Osteocyte (in vitro differentiated cells): ENCODE measurements around the gene SLC17A9. TPM values are rescaled to one million over a fixed set of nuclear protein-coding genes. Genes with fewer than 3 reads are reported as not detected.

ENCODE experiments used
- DNase-seq: peaks from one replicate; pipeline ENCODE4 v3.0.0; 2021; ENCODE audit warnings: mixed read lengths; ENCODE audit not compliant: unreplicated experiment; ENCODE audit errors: extremely low spot score
- H3K27ac Mint-ChIP-seq: one replicate; pipeline ENCODE4 v1.8.0; 2021; ENCODE audit warnings: mild to moderate bottlenecking, mixed read lengths; ENCODE audit not compliant: unreplicated experiment
- H3K27me3 Mint-ChIP-seq: one replicate; pipeline ENCODE4 v1.8.0; 2021; ENCODE audit warnings: mixed read lengths; ENCODE audit not compliant: unreplicated experiment
- H3K36me3 Mint-ChIP-seq: one replicate; pipeline ENCODE4 v1.8.0; 2021; ENCODE audit warnings: mixed read lengths; ENCODE audit not compliant: unreplicated experiment
- H3K4me1 Mint-ChIP-seq: one replicate; pipeline ENCODE4 v1.8.0; 2021; ENCODE audit warnings: mixed read lengths; ENCODE audit not compliant: unreplicated experiment
- H3K4me3 Mint-ChIP-seq: one replicate; pipeline ENCODE4 v1.8.0; 2021; ENCODE audit warnings: mild to moderate bottlenecking, moderate library complexity, mixed read lengths; ENCODE audit not compliant: unreplicated experiment
- H3K9me3 Mint-ChIP-seq: one replicate; pipeline ENCODE4 v1.8.0; 2021; ENCODE audit warnings: mixed read lengths; ENCODE audit not compliant: unreplicated experiment
- CTCF ChIP-seq: fragments of 200-600 bp; sonication (generic); IDR thresholded peaks from 2 replicates; pipeline ENCODE4 v1.5.0; 2021; ENCODE audit warnings: antibody characterized with exemption, mild to moderate bottlenecking, moderate library complexity
- total RNA-seq: library from RNA; stranded (reverse); gene quantifications from 2 replicates; pipeline ENCODE4 v1.2.1, GENCODE V29; 2021

SLC17A9 gene
- total RNA-seq, 1 donor from 2014 or later, result not detected

GRCh38 chr20:62935968-62936585 lies 16.4 kb upstream of the SLC17A9 start:
- no peaks in the 10 kb centered on the region for H3K27me3 Mint-ChIP-seq
- no peak for DNase-seq
- H3K9me3 Mint-ChIP-seq, result no peaks in the 10 kb centered on the region
- no peak overlapping the region for H3K4me3 Mint-ChIP-seq
- no peaks in the 10 kb centered on the region for H3K36me3 Mint-ChIP-seq
- TF ChIP-seq CTCF, result no peak
- peaks cover 25% of the 10 kb centered on the region for H3K4me1 Mint-ChIP-seq
- peak overlapping the region; percentile 96 for H3K27ac Mint-ChIP-seq

GRCh38 chr20:62937268-62938104 lies 15.0 kb upstream of the SLC17A9 start:
- peaks cover 27% of the 10 kb centered on the region for H3K4me1 Mint-ChIP-seq
- H3K9me3 Mint-ChIP-seq, result no peaks in the 10 kb centered on the region
- no peak overlapping the region for H3K4me3 Mint-ChIP-seq
- TF ChIP-seq CTCF, result no peak
- peak overlapping the region; percentile 96 for H3K27ac Mint-ChIP-seq
- peaks cover 7% of the 10 kb centered on the region for H3K36me3 Mint-ChIP-seq
- DNase-seq, result peak; percentile 99
- no peaks in the 10 kb centered on the region for H3K27me3 Mint-ChIP-seq

- Mint-ChIP-seq H3K27me3 (no peaks in the 10 kb centered on the region), H3K9me3 (no peaks in the 10 kb centered on the region), H3K4me1 (peaks cover 27% of the 10 kb centered on the region), H3K36me3 (peaks cover 7% of the 10 kb centered on the region), H3K27ac (peak within 1 kb of the TSS; percentile 98), H3K4me3 (peak within 1 kb of the TSS; percentile 97)
- DNase-seq, result no peak
- TF ChIP-seq CTCF, result no peak
Observed at GRCh38 chr20:62938105-62938888, 14.2 kb upstream of the SLC17A9 start, which contains the start of gene GID8. Gene GID8, plus strand, starts transcription at chr20:62938147. Its CDS starts 3,356 bp downstream, at chr20:62941503.

- Mint-ChIP-seq H3K4me3 (no peak overlapping the region), H3K4me1 (peaks cover 27% of the 10 kb centered on the region)
- no peak for TF ChIP-seq CTCF
Observed at GRCh38 chr20:62940875-62941274, 11.6 kb upstream of the SLC17A9 start.

More at GRCh38 chr20:62940875-62941274, 11.6 kb upstream of the SLC17A9 start:
- DNase-seq, result no peak
- no peaks in the 10 kb centered on the region for H3K9me3 Mint-ChIP-seq
- H3K36me3 Mint-ChIP-seq, result peaks cover 20% of the 10 kb centered on the region
- no peaks in the 10 kb centered on the region for H3K27me3 Mint-ChIP-seq
- H3K27ac Mint-ChIP-seq, result no peak overlapping the region
